Astrocyte of the cerebellum (primary cell): ENCODE data around the gene RNF224.

Experiments
- DNase-seq: peaks from one replicate; pipeline ENCODE4 v3.0.0-alpha.2; 2011; ENCODE audit warnings: low read depth
- H3K4me3 ChIP-seq: 2 replicates; pipeline ENCODE4 v1.5.1; 2011; ENCODE audit warnings: mild to moderate bottlenecking, low read depth, low read length, moderate library complexity
- in situ Hi-C: cut with HindIII; loops from 2 replicates; pipeline ENCODE4 v1.10.0; 2017; ENCODE audit warnings: low sequenced_read_pairs
- TF ChIP-seq, protein P1 (sequence below): IDR thresholded peaks from 2 replicates; pipeline ENCODE4 v1.5.1; 2012; ENCODE audit warnings: low read length, low read depth, moderate library complexity, mild to moderate bottlenecking; ENCODE audit errors: missing control alignments

Gene RNF224

DNA sequence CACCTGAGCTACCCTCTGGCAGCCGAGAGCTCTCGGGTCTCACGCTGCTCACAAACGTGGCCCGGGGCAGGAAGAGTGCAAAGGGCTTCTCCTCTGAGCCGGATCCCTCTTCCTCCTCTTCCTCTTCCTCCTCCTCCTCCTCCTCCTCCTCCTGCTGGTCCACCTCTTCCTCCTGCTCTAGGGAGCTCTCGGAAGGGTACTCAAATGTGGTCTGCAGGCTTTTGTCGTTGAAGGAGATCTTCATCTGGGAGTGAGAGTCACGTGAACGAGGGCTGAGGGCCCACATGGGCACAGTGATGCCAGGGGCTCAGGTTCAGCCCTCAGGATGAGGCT is 34.9 kb upstream of the RNF224 start:
- in situ Hi-C loops, result no loop called here
- no peak for DNase-seq
- TF ChIP-seq, protein P1, sequence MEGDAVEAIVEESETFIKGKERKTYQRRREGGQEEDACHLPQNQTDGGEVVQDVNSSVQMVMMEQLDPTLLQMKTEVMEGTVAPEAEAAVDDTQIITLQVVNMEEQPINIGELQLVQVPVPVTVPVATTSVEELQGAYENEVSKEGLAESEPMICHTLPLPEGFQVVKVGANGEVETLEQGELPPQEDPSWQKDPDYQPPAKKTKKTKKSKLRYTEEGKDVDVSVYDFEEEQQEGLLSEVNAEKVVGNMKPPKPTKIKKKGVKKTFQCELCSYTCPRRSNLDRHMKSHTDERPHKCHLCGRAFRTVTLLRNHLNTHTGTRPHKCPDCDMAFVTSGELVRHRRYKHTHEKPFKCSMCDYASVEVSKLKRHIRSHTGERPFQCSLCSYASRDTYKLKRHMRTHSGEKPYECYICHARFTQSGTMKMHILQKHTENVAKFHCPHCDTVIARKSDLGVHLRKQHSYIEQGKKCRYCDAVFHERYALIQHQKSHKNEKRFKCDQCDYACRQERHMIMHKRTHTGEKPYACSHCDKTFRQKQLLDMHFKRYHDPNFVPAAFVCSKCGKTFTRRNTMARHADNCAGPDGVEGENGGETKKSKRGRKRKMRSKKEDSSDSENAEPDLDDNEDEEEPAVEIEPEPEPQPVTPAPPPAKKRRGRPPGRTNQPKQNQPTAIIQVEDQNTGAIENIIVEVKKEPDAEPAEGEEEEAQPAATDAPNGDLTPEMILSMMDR, result no peak
- no peak overlapping the region for H3K4me3 ChIP-seq

DNA sequence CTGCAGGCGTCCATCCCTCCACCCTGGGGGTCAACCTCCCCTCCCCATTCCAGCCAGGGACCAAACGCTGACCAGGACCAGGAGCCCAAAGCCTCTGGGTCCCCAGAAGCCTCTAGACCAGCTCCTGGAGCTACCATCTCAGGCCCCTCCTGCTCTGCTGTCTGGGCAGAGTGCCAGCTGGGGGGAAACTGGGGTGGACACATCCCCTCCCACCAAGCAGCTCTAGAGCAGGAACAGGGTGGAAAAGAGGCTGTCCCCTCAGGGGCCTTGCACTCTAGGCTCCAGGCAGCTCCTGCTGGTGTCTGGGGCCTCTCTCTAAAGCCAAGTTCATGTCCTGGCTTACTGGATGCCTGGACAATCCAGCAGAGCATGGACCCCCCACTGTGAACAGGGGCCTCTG is 34.4 kb upstream of the RNF224 start:
- in situ Hi-C loops, result no loop called here
- H3K4me3 ChIP-seq, result no peak overlapping the region
- TF ChIP-seq, protein P1, result no peak
- no peak for DNase-seq

DNA sequence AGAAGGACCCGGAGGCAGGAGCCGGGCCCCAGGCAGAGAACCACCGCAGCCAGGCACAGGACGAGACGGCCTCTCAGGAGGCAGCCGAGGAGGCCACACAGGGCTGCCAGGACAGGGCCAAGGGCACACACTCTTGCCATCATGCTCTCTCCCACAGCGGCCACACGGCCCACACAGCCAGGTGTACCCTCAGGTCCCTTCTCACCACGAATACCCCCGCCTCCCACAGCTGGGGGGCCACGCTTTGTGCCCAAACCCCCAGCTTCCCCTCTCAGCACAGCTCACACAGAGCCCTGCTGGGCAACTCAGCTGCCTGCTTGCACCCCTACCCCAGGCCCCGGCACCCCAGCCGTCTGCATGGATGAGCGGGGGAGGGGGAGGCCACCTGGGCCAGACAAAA is 33.5 kb upstream of the RNF224 start:
- no peak for DNase-seq

DNA sequence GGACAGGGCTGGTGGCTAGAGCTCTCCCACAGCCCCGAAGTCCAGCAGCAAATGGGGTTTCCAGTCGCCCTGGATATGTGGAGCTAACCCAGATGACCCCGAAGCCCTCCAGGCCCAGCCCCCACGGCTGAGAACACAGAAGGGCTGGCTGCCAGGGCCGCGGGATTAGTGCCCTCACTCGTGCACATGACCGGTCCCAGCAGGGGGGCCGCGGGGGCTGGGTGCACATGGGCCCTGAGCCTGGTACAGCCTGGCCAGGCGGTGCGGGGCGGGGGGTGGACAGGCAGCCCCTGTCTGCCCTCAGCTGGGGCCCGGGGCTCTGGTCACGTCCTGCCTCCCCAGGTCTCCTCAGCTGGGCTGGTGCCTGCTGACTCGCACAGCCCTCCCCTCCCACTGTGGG is 32.9 kb upstream of the RNF224 start:
- no peak overlapping the region for H3K4me3 ChIP-seq
- TF ChIP-seq, protein P1, result no peak
- in situ Hi-C loops, result no loop called here

More for the DNA sequence above, 33.5 kb upstream of the RNF224 start:
- TF ChIP-seq, protein P1, result no peak
- in situ Hi-C loops, result no loop called here
- no peak overlapping the region for H3K4me3 ChIP-seq

DNA sequence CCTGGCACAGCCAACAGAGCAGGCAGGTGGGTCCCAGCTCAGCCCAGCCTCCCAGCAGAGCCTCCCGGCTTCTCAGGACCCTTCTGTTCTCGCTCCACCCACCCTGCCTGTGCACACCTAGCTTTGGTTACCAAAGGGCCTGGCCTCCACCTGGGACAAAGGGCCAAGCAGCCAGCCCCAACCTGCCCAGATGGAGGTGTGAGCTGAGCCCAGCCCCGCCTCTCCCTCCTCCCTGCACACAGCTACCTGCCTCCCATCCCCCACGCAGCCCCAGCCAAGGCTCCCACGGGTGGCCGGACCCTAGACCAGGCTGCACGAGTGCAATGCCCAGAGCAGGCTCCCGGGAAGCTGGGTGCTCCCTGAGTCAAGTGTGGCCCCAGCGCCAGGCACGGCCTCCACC is 32.4 kb upstream of the RNF224 start:
- H3K4me3 ChIP-seq, result no peak overlapping the region
- in situ Hi-C loops, result no loop called here

More for the DNA sequence above, 32.9 kb upstream of the RNF224 start:
- DNase-seq, result no peak

DNA sequence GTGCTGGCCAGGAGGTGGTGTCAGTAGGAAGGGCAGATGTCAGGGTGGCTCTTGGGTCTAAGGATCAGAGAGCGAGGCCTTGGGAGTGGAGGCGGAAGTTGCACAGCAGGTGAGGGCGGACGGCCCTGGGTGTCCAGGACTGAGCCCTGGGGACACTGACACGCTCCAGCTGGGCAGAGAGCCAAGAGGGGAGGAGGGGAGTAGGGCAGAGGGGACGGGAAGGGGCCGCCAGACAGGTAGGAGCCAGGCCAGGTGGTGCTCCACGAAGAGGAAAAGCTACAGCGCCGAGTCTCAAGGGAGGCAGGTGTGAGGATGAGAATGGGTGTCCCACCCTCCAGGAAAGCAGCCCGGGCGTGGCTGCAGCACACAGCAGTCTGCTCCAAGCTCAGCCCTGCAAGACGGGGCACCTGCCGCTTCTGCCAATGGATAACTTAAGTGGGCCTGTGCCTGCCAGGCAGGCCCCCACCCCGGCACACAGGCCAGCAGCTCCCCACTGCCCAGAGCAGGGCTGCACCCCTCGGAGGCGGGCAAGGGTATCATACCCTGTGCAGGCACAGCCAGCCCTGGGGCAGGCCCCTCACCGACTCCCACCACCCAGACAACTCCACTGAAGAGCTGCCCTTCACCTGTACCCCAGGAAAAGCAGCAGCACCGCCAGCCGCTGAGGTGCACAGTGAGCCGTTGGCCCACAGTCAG is 31.6 kb upstream of the RNF224 start:
- TF ChIP-seq, protein P1, result no peak
- no peak for DNase-seq
- H3K4me3 ChIP-seq, result no peak overlapping the region
- in situ Hi-C loops, result no loop called here

More for the DNA sequence above, 32.4 kb upstream of the RNF224 start:
- DNase-seq, result no peak
- TF ChIP-seq, protein P1, result no peak
